ENCODE results near the gene GNMT. TPM values are rescaled to one million over a fixed set of nuclear protein-coding genes. Genes with fewer than 3 reads are reported as not detected.

Gene GNMT
- total and polyA plus RNA-seq, 10 of the 15 experiments (the other 5 are each of a cell fraction or from before 2014, with no cell fraction given), result 0.27 to 1.1 (median 0.39) TPM

DNA sequence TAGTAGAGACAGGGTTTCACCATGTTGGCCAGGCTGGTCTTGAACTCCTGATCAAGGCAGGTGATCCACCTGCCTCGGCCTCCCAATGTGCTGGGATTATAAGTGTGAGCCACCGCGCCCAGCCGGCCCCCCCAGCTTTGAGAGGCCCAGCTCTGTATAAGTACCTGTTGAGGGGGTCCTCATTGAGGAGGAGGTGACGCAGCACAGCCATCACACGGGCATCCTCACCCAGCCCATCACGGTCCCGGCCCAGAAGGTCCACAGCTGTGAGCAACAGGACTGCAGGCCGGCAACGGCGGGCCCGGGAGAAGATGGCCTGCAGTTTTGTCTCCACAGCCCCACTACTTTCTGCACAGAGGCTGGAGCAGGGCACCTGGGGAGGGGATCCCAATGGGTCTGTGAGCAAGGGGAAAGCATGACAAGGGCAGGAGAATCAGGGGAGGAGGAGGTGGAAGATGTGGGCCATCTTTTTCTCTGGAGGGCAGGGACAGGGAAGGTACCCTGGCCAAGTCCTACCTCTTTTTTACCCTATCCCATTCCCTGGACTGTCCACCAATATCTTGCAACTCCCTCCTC is 7.7 kb downstream of the GNMT start:
- DNase-seq (ENCODE audit: low read depth, low spot score), result no peak
- ChIA-PET RAD21 (ENCODE audit: unreplicated experiment) (no interaction called here), SMC1A (ENCODE audit: uncharacterized antibody, unreplicated experiment) (interaction anchor here (1.3 kb wide), 1 partner anchor 16 kb away, joined by 3 read pairs; the partner anchor contains the start of gene PPP2R5D), POLR2A (interaction anchor here (0.5 kb wide), 1 partner anchor 54 kb away, joined by 6 read pairs; no protein-coding TSS in a partner anchor), CTCF (interaction anchor here (1.1 kb wide), 1 partner anchor 67 kb away, joined by 4 read pairs; no protein-coding TSS in a partner anchor)
- FAIRE-seq, result no peak
- no peaks in the 10 kb centered on the region for H4K20me1 ChIP-seq (ENCODE audit: control insufficient read depth, insufficient read depth)
- in situ Hi-C loops (cut with MboI) (no loop called here), intact Hi-C loops (cut with micrococcal nuclease; ENCODE audit: unreplicated experiment) (no loop called here)
- no peak overlapping the region for H3K4me3 ChIP-seq
- H2AFZ ChIP-seq (ENCODE audit: control insufficient read depth, low read depth, low read length), result no peak overlapping the region
- no peak overlapping the region for H3K4me2 ChIP-seq (ENCODE audit: control insufficient read depth, insufficient read depth)
- H3K36me3 ChIP-seq (ENCODE audit: control insufficient read depth in 2 of 2, insufficient read depth in 2 of 2, low read length in 1 of 2), result no peaks in the 10 kb centered on the region; a peak in 3 of 4 replicates
- no TSS peak for BruUV-seq (replicated peaks)
- no peaks in the 10 kb centered on the region for H3K4me1 ChIP-seq (ENCODE audit: control insufficient read depth, insufficient read depth, low read length)
- H3K79me2 ChIP-seq (ENCODE audit: control insufficient read depth, insufficient read depth, low read length), result no peaks in the 10 kb centered on the region
- H3K9me3 ChIP-seq (replicated peaks; ENCODE audit: control insufficient read depth, insufficient read depth, low read length), result no peaks in the 10 kb centered on the region
- H3K9ac ChIP-seq (ENCODE audit: control insufficient read depth, insufficient read depth, low read length), result no peak overlapping the region
- TF ChIP-seq BRCA1 (IDR thresholded peaks at IDR 0.05; ENCODE audit: low read depth, low read length) (no peak), ZNF622 (IDR thresholded peaks at IDR 0.05) (no peak), YBX1 (IDR thresholded peaks at IDR 0.05) (no peak), NRF1 (conservative IDR thresholded peaks at IDR 0.05; ENCODE audit: low read depth, low read length) (no peak), TARDBP (IDR thresholded peaks at IDR 0.05; ENCODE audit: borderline replicate concordance) (no peak), RBBP5 (conservative IDR thresholded peaks at IDR 0.05) (no peak), CEBPB (IDR thresholded peaks at IDR 0.05; ENCODE audit: borderline replicate concordance in 1 of 2, low read depth in 2 of 2, low read length in 2 of 2) (no peak), NFYA (IDR thresholded peaks at IDR 0.05; ENCODE audit: borderline replicate concordance, low read depth, low read length) (no peak), ZNF24 (IDR thresholded peaks at IDR 0.05) (no peak), SP1 (IDR thresholded peaks at IDR 0.05; ENCODE audit: low read depth, low read length) (no peak), TCF3 (IDR thresholded peaks at IDR 0.05; ENCODE audit: borderline replicate concordance, insufficient read depth, low read depth, low read length) (no peak)
- TF ChIP-seq, protein P1, sequence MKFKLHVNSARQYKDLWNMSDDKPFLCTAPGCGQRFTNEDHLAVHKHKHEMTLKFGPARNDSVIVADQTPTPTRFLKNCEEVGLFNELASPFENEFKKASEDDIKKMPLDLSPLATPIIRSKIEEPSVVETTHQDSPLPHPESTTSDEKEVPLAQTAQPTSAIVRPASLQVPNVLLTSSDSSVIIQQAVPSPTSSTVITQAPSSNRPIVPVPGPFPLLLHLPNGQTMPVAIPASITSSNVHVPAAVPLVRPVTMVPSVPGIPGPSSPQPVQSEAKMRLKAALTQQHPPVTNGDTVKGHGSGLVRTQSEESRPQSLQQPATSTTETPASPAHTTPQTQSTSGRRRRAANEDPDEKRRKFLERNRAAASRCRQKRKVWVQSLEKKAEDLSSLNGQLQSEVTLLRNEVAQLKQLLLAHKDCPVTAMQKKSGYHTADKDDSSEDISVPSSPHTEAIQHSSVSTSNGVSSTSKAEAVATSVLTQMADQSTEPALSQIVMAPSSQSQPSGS (IDR thresholded peaks at IDR 0.05; ENCODE audit: low read length), result no peak
- TF ChIP-seq, protein P2, sequence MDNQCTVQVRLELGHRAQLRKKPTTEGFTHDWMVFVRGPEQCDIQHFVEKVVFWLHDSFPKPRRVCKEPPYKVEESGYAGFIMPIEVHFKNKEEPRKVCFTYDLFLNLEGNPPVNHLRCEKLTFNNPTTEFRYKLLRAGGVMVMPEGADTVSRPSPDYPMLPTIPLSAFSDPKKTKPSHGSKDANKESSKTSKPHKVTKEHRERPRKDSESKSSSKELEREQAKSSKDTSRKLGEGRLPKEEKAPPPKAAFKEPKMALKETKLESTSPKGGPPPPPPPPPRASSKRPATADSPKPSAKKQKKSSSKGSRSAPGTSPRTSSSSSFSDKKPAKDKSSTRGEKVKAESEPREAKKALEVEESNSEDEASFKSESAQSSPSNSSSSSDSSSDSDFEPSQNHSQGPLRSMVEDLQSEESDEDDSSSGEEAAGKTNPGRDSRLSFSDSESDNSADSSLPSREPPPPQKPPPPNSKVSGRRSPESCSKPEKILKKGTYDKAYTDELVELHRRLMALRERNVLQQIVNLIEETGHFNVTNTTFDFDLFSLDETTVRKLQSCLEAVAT (IDR thresholded peaks at IDR 0.05), result no peak
- TF ChIP-seq, protein P3, sequence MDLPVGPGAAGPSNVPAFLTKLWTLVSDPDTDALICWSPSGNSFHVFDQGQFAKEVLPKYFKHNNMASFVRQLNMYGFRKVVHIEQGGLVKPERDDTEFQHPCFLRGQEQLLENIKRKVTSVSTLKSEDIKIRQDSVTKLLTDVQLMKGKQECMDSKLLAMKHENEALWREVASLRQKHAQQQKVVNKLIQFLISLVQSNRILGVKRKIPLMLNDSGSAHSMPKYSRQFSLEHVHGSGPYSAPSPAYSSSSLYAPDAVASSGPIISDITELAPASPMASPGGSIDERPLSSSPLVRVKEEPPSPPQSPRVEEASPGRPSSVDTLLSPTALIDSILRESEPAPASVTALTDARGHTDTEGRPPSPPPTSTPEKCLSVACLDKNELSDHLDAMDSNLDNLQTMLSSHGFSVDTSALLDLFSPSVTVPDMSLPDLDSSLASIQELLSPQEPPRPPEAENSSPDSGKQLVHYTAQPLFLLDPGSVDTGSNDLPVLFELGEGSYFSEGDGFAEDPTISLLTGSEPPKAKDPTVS (IDR thresholded peaks at IDR 0.05; ENCODE audit: low read depth, low read length), result no peak
- TF ChIP-seq, protein P4, sequence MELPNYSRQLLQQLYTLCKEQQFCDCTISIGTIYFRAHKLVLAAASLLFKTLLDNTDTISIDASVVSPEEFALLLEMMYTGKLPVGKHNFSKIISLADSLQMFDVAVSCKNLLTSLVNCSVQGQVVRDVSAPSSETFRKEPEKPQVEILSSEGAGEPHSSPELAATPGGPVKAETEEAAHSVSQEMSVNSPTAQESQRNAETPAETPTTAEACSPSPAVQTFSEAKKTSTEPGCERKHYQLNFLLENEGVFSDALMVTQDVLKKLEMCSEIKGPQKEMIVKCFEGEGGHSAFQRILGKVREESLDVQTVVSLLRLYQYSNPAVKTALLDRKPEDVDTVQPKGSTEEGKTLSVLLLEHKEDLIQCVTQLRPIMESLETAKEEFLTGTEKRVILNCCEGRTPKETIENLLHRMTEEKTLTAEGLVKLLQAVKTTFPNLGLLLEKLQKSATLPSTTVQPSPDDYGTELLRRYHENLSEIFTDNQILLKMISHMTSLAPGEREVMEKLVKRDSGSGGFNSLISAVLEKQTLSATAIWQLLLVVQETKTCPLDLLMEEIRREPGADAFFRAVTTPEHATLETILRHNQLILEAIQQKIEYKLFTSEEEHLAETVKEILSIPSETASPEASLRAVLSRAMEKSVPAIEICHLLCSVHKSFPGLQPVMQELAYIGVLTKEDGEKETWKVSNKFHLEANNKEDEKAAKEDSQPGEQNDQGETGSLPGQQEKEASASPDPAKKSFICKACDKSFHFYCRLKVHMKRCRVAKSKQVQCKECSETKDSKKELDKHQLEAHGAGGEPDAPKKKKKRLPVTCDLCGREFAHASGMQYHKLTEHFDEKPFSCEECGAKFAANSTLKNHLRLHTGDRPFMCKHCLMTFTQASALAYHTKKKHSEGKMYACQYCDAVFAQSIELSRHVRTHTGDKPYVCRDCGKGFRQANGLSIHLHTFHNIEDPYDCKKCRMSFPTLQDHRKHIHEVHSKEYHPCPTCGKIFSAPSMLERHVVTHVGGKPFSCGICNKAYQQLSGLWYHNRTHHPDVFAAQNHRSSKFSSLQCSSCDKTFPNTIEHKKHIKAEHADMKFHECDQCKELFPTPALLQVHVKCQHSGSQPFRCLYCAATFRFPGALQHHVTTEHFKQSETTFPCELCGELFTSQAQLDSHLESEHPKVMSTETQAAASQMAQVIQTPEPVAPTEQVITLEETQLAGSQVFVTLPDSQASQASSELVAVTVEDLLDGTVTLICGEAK (IDR thresholded peaks at IDR 0.05; ENCODE audit: borderline replicate concordance), result no peak
- no peak for ATAC-seq
- 98% methylated on average over 8 of the region's 12 CpGs for WGBS (ENCODE audit: insufficient coverage, insufficient replicate concordance, low lambda C conversion rate, missing lambda C conversion rate)
- H3K27me3 ChIP-seq (replicated peaks in 1 of 2; ENCODE audit: control insufficient read depth in 2 of 2, insufficient read depth in 2 of 2, low read length in 1 of 2), result no peaks in the 10 kb centered on the region
- H3K27ac ChIP-seq (ENCODE audit: control insufficient read depth, insufficient read depth), result no peak overlapping the region
